Left forelimb (tissue), 1 donor: ENCODE measurements around the gene MOAP1.
"Not testable (repeated sequence)": the region's sequence is repeated elsewhere in the genome, so short reads cannot be mapped to it uniquely, and the experiment has no call there.

Experiments
- DNase-seq: peaks from one replicate; pipeline ENCODE4 v3.0.0-alpha.2; 2018; ENCODE audit warnings: low spot score

The MOAP1 gene

DNA sequence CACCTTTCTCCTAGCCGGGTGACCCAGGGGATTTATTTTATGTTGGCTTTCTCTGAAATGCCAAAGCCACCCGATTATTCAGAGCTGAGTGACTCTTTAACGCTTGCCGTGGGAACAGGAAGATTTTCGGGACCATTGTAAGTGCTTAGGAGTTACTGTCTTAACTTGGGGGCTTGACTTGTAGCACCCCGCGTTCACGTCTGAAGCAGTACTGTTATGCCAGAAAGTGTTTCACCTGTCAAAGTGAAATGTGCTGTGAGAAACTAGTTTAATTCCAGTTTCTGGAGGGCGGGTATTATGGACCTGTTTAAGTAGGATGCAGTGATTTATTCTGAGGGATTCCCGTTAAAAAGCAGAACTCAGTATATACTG lies 638 bp upstream of the MOAP1 start:
- DNase-seq = no peak

GRCh38 chr14:93183596-93184317 lies 940 bp downstream of the MOAP1 start:
- DNase-seq = no peak

GRCh38 chr14:93175492-93175891 lies 9.2 kb downstream of the MOAP1 start:
- DNase-seq = no peak

DNA sequence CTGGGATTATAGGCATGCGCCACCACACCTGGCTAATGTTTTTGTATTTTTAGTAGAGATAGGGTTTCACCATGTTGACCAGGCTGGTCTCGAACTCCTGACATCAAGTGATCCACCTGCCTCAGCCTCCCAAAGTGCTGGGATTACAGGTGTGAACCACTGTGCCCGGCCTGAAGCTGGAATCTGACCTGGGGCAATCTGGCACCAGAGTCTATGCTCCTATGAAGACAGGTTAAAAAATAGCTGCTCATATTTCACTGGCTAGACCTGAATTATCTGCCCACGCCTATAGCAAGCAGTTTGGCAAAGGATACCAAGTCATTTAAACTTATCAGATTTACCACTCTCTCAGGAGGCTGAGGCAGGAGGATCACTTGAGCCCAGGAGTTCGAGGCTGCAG lies 10.0 kb downstream of the MOAP1 start:
- DNase-seq = not testable (repeated sequence)

DNA sequence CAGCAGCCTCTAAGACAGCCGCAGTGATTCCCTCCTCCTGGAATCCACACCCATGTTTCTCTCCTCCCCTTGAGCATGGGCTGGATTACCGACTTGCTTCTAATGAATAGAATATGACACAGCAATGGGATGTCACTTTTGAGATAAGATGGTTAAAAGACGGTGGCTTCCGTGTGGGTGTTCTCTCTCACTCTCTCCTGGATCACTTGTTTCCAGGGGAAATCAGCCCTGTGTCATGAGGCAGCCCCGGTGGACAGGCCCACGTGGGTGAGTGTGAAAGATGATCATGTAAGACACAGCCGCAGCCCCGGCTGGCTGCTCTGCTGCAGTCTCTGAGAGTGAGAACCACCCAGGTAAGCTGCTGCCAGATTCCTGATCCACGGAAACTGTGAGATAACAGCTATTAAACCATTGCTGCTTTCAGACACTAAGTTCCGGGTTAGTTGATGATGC lies 10.7 kb downstream of the MOAP1 start:
- DNase-seq = no peak

GRCh38 chr14:93171376-93171775 lies 13.3 kb downstream of the MOAP1 start:
- no peak for DNase-seq

- not testable (repeated sequence) for DNase-seq
Measured at GRCh38 chr14:93170141-93170540, 14.6 kb downstream of the MOAP1 start.

DNA sequence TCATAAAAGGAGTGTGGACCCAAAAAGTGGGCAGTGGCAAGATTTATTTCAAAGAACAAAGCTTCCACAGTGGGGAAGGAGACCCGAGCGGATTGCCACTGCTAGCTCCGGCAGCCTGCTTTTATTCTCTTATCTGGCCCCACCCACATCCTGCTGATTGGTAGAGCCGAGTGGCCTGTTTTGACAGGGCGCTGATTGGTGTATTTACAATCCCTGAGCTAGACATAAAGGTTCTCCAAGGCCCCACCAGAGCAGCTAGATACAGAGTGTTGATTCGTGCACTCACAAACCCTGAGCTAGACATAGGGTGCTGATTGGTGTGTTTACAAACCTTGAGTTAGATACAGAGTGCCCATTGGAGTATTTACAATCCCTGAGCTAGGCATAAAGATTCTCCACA lies 15.1 kb downstream of the MOAP1 start:
- DNase-seq = not testable (repeated sequence)

- DNase-seq = not testable (repeated sequence)
Measured at GRCh38 chr14:93168610-93169009, 16.1 kb downstream of the MOAP1 start.

DNA sequence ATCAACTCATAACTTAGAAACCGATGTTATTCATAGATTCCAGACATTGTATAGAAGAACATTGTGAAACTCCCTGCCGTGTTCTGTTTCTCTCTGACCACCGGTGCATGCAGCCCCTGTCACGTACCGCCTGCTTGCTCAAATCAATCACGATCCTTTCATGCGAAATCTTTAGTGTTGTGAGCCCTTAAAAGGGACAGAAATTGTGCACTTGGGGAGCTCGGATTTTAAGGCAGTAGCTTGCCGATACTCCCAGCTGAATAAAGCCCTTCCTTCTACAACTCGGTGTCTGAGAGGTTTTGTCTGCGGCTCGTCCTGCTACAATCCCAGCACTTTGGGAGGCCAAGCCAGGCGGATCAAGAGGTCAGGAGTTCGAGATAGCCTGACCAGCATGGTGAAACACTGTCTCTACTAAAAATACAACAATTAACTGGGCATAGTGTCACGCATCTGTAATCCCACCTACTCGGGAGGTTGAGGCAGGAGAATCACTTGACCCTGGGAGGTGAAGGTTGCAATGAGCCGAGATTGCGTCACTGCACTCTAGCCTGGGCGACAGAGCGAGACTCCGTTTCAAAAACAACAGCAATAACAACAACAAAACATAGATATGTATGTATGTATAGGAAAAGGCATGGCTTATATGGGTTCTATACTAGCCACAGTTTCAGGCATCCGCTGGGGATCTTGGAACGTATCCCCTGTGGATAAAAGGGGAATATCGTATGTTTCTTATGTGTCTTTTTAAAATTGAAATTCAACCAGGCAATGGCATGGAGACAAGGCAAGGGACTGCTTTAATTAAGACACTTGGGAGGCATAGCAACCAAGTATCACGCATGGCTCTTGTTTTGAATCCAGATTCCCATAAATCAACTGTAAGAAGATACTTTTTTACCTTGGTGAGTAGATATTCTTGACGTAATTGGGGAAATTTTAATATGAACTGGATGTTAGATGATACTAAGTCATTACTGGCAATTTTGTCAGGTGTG lies 19.1 kb downstream of the MOAP1 start:
- DNase-seq = not testable (repeated sequence)

DNA sequence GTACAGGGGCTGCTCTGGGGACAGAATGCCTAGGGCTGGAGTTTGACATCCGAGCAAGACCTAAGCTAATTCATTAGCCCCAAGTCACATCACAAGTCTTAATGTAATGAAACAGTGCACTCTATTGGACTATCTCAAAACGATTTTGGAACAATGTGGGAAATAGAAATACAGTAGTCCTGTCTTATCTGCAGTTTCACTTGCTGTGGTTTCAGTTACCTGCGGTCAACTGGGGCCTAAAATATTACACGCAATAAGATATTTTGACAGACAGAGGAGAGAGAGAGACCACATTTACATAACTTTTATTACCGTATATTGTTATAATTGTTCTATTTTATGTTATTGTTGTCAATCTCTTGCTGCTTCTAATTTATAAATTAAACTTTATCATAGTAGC lies 21.1 kb downstream of the MOAP1 start:
- DNase-seq = no peak

DNA sequence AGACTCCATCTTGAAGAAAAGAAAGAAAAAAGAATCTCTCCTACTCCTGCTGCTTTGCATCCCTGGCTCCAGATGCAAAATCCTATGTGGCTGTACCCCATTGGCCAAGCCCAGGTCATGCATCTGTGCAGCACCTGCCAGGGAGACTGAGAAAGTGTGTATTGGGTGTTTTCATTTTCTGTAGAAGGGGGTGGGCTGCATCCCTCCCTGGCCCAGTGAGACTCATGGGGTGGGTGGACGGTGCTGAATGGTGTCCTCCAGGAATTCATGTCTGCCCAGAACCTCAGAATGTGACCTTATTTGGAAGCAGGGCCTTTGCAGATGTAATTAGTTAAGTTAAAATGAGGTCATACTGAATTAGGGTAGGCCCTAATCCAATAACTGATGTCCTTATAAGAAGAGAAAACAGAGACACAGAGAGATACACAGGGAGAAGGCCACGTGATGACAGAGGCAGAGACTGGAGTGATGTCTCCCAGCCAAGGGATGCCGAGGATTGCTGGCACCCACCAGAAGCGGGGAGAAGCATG lies 23.2 kb downstream of the MOAP1 start:
- DNase-seq = no peak

GRCh38 chr14:93160353-93160801 lies 24.3 kb downstream of the MOAP1 start:
- DNase-seq = no peak

GRCh38 chr14:93159625-93160352 lies 24.9 kb downstream of the MOAP1 start:
- not testable (repeated sequence) for DNase-seq

- DNase-seq = not testable (repeated sequence)
Measured at GRCh38 chr14:93158349-93158748, 26.3 kb downstream of the MOAP1 start.

- DNase-seq = no peak
Measured at GRCh38 chr14:93156693-93157369, 27.9 kb downstream of the MOAP1 start.

DNA sequence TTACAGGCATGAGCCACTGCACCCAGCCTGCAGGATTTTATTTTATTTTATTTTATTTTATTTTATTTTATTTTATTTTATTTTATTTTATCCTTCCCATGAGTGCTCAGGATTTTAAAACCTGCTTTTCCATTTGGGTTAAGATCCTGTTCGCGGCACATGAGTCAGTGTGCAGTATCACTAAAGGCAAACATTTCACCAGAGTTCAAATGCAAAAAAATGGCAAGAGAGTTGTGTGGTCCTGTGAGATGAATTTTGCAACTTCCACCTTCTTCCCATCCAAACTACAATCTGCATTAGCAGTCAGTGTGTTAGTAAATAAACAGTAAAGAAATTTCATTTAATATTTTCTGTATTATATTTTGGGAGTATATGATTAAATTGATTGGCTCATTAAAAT lies 29.0 kb downstream of the MOAP1 start:
- no peak for DNase-seq

GRCh38 chr14:93153121-93153520 lies 31.6 kb downstream of the MOAP1 start:
- no peak for DNase-seq

GRCh38 chr14:93150227-93151208 lies 34.2 kb downstream of the MOAP1 start:
- DNase-seq = no peak

DNA sequence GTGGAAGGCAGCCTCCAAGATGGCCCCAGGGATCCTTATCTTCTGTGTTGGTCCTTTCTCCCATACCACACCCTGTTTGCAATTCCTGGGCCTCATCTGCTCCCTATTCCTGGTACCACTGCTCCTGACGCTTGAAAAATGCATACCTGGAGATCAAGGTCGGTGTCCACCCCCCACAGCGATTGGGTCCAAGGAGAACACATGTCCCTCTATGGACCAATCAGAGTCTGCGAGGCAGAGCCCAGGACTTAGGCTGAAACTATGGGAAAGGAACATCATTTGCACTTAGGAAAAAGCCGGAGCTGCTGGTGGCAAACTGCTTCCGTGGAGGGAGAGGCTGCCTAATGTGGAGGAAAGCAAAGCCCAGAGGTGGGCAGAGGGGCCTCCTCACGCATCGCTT lies 35.7 kb downstream of the MOAP1 start:
- DNase-seq = no peak
